Esophagus squamous epithelium (tissue), 4 donors: ENCODE results near the gene GALNT14.

Experiments used
- POLR2A ChIP-seq, 4 donors: fragments of 450-650 bp; IDR thresholded peaks; one replicate each; pipeline ENCODE4 v1.6.1; 2017; ENCODE audit warnings: antibody characterized with exemption in 4 of 4, mild to moderate bottlenecking in 4 of 4, moderate library complexity in 3 of 4
- TF ChIP-seq, protein P1 (sequence below), 6 experiments: fragments of 450-650 bp in 4 of 6; fragments of 200-600 bp in 2 of 6; sonication (generic) in 2 of 6; IDR thresholded peaks; one replicate each; pipeline ENCODE4 v1.5.1; 2016 to 2019; ENCODE audit warnings: antibody characterized with exemption in 6 of 6, mild to moderate bottlenecking in 4 of 6, moderate library complexity in 4 of 6

DNA sequence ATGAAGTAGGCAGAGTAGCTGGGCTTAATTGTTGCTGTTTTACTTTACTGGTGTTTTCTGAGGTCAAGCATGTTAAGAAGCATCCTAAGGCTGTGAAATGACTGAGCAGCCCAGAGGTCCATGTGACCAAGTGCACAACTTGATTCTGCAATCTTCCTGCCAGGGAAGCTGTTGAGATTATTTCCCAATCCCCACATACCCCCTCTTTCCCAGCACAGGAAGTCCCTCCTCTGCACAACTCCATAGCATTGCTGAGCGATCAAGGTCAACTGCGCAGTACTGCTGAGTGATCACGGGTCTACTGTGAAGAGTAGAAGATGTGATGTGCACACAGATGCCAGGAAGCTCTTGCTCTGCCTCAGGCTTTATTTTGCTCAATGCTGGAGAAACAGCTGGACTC, 105.8 kb downstream of the GALNT14 start:
- TF ChIP-seq, protein P1, sequence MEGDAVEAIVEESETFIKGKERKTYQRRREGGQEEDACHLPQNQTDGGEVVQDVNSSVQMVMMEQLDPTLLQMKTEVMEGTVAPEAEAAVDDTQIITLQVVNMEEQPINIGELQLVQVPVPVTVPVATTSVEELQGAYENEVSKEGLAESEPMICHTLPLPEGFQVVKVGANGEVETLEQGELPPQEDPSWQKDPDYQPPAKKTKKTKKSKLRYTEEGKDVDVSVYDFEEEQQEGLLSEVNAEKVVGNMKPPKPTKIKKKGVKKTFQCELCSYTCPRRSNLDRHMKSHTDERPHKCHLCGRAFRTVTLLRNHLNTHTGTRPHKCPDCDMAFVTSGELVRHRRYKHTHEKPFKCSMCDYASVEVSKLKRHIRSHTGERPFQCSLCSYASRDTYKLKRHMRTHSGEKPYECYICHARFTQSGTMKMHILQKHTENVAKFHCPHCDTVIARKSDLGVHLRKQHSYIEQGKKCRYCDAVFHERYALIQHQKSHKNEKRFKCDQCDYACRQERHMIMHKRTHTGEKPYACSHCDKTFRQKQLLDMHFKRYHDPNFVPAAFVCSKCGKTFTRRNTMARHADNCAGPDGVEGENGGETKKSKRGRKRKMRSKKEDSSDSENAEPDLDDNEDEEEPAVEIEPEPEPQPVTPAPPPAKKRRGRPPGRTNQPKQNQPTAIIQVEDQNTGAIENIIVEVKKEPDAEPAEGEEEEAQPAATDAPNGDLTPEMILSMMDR (IDR thresholded peaks at IDR 0.05): no peak
- no peak for TF ChIP-seq POLR2A (IDR thresholded peaks at IDR 0.05)
